Ishikawa (cell line): ENCODE measurements around the gene MYL5.

Experiments
- CEBPB ChIP-seq: IDR thresholded peaks from 2 replicates; pipeline ENCODE4 v1.6.1; 2012
- CREB1 ChIP-seq: IDR thresholded peaks from 2 replicates; pipeline ENCODE4 v1.6.1; 2012; ENCODE audit warnings: low read depth
- EGR1 ChIP-seq: IDR thresholded peaks from 2 replicates; pipeline ENCODE4 v1.6.1; 2012
- EP300 ChIP-seq: IDR thresholded peaks from 2 replicates; pipeline ENCODE4 v1.6.1; 2012; ENCODE audit warnings: borderline replicate concordance
- FOXM1 ChIP-seq: IDR thresholded peaks from 2 replicates; pipeline ENCODE4 v1.6.1; 2012; ENCODE audit warnings: low read depth, borderline replicate concordance
- NFIC ChIP-seq: IDR thresholded peaks from 2 replicates; pipeline ENCODE4 v1.6.1; 2012
- RAD21 ChIP-seq: IDR thresholded peaks from 2 replicates; pipeline ENCODE4 v1.6.1; 2012; ENCODE audit warnings: low read depth
- TCF12 ChIP-seq: IDR thresholded peaks from 2 replicates; pipeline ENCODE4 v1.6.1; 2012; ENCODE audit warnings: low read depth
- TEAD4 ChIP-seq: IDR thresholded peaks from 2 replicates; pipeline ENCODE4 v1.6.1; 2012
- USF1 ChIP-seq: IDR thresholded peaks from 2 replicates; pipeline ENCODE4 v1.6.1; 2012
- YY1 ChIP-seq: IDR thresholded peaks from 2 replicates; pipeline ENCODE4 v1.6.1; 2012; ENCODE audit warnings: low read depth
- ZBTB7A ChIP-seq: IDR thresholded peaks from 2 replicates; pipeline ENCODE4 v1.6.1; 2012; ENCODE audit warnings: low read depth
- TF ChIP-seq, protein P1 (sequence below): IDR thresholded peaks from 2 replicates; pipeline ENCODE4 v1.6.1; 2012; ENCODE audit warnings: low read depth, mild to moderate bottlenecking
- TF ChIP-seq, protein P2 (sequence below): IDR thresholded peaks from 2 replicates; pipeline ENCODE4 v1.6.1; 2012

Gene MYL5

DNA sequence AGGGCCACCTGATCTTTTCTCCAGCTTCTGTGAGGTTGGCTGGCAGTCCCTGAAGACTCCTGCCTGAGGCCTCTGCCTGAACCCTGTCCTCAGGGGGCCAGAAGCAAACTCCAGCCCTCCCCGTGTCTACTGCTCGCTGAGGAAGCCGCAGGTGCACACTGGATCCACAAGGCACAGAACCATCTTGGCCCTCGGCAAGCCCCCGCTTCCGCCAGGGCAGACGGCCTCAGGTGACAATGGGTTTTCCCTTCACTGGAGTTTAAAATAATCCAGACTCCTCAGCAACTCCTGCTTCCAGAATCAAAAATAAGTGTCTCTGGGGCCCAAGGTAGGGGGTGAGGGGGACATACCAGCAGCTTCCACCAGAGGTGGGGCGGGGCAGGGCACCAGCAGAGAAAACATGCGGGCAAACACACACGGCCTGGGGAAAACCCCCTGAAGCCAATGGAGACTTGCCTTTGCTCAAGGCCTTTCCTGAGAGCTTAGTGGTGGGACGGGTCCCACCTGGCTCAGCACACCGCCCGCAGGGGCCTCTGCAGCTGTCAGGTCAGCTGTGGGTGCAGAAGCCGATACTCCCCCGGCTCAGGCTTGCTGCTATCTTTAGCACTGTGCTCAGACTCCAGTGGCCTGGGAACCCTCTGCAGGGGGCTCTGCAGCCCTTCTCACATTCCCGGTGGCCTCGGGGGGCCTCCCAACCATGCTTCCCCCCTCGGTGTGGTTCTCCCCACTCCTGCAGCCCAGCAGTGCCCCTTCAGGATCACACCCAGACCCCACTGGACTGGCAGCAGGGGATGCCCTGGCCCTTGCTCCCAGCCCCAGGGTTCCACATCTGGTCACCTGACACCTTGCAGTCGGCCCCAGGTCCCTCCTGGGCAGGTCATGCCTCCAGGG, 1.9 kb downstream of the MYL5 start:
- TF ChIP-seq EP300, result no peak
- TF ChIP-seq USF1, result no peak
- TF ChIP-seq CEBPB, result no peak
- no peak for TF ChIP-seq EGR1
- TF ChIP-seq NFIC, result no peak
- TF ChIP-seq RAD21, result no peak
- no peak for TF ChIP-seq YY1
- TF ChIP-seq, protein P1, sequence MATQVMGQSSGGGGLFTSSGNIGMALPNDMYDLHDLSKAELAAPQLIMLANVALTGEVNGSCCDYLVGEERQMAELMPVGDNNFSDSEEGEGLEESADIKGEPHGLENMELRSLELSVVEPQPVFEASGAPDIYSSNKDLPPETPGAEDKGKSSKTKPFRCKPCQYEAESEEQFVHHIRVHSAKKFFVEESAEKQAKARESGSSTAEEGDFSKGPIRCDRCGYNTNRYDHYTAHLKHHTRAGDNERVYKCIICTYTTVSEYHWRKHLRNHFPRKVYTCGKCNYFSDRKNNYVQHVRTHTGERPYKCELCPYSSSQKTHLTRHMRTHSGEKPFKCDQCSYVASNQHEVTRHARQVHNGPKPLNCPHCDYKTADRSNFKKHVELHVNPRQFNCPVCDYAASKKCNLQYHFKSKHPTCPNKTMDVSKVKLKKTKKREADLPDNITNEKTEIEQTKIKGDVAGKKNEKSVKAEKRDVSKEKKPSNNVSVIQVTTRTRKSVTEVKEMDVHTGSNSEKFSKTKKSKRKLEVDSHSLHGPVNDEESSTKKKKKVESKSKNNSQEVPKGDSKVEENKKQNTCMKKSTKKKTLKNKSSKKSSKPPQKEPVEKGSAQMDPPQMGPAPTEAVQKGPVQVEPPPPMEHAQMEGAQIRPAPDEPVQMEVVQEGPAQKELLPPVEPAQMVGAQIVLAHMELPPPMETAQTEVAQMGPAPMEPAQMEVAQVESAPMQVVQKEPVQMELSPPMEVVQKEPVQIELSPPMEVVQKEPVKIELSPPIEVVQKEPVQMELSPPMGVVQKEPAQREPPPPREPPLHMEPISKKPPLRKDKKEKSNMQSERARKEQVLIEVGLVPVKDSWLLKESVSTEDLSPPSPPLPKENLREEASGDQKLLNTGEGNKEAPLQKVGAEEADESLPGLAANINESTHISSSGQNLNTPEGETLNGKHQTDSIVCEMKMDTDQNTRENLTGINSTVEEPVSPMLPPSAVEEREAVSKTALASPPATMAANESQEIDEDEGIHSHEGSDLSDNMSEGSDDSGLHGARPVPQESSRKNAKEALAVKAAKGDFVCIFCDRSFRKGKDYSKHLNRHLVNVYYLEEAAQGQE, result no peak
- TF ChIP-seq ZBTB7A, result no peak
- TF ChIP-seq, protein P2, sequence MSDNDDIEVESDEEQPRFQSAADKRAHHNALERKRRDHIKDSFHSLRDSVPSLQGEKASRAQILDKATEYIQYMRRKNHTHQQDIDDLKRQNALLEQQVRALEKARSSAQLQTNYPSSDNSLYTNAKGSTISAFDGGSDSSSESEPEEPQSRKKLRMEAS, result no peak
- TF ChIP-seq TEAD4, result no peak

GRCh38 chr4:676871-677235, 2.5 kb downstream of the MYL5 start:
- TF ChIP-seq, protein P1, result no peak
- TF ChIP-seq EP300 (no peak), CREB1 (no peak), CEBPB (no peak)
- TF ChIP-seq, protein P2, result no peak

GRCh38 chr4:677431-678293, 3.3 kb downstream of the MYL5 start:
- TF ChIP-seq, protein P2, result peak; percentile 68
- TF ChIP-seq TCF12 (0 out of 2 replicates have a peak, but pooled peaks have one; percentile 16), RAD21 (no peak), EGR1 (peak; percentile 88)

- no peak for TF ChIP-seq EP300
- TF ChIP-seq, protein P1, result no peak
- no peak for TF ChIP-seq ZBTB7A
- no peak for TF ChIP-seq FOXM1
- no peak for TF ChIP-seq NFIC
Measured at GRCh38 chr4:678331-679103, 4.2 kb downstream of the MYL5 start.
